ENCODE data around the gene MRFAP1L1. TPM values are rescaled to one million over a fixed set of nuclear protein-coding genes. Genes with fewer than 3 reads are reported as not detected.

Gene MRFAP1L1
- polyA plus RNA-seq, 1 donor from 2014 or later: 438 TPM

DNA sequence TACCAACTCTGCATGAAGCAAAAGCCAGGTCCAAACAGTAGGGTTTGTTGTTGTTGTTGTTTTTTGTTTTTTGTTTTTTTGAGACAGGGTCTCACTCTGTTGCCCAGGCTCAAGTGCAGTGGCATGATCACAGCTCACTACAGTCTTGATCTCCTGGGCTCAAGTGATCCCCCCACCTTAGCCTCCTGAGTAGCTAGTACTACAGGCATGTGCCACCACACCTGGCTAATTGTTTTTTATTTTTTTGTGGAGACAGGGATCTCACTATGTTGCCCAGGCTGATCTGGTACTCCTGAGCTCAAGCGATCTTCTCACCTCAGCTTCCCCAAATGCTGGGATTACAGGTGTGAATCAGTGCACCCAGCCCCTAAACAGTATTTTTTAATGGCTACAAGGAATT, 9.8 kb downstream of the MRFAP1L1 start:
- no peaks in the 10 kb centered on the region for H3K27me3 ChIP-seq (ENCODE audit: insufficient read depth, low read depth, low read length)
- no peaks in the 10 kb centered on the region for H3K9me3 ChIP-seq (ENCODE audit: low read length)
- H4K20me1 ChIP-seq (ENCODE audit: insufficient read depth): no peaks in the 10 kb centered on the region
- no peak for TF ChIP-seq EP300 (conservative IDR thresholded peaks at IDR 0.05; ENCODE audit: poor library complexity, severe bottlenecking)
- no peak for TF ChIP-seq POLR2AphosphoS5 (IDR thresholded peaks at IDR 0.05)
- TF ChIP-seq MXI1 (conservative IDR thresholded peaks at IDR 0.05; ENCODE audit: poor library complexity, severe bottlenecking): no peak
- no peak for TF ChIP-seq EZH2 (IDR thresholded peaks at IDR 0.05; ENCODE audit: borderline replicate concordance, insufficient read depth, low read length, poor library complexity, severe bottlenecking)
- no peak for TF ChIP-seq REST (IDR thresholded peaks at IDR 0.05; ENCODE audit: borderline replicate concordance)
- no peak for TF ChIP-seq CTCF (IDR thresholded peaks at IDR 0.05; ENCODE audit: poor library complexity, severe bottlenecking)
- TF ChIP-seq TAF1 (IDR thresholded peaks at IDR 0.05; ENCODE audit: low read depth): no peak
- no peak for TF ChIP-seq RAD21 (conservative IDR thresholded peaks at IDR 0.05)
- no peak for TF ChIP-seq SMC3 (conservative IDR thresholded peaks at IDR 0.05; ENCODE audit: poor library complexity)
- H3K4me2 ChIP-seq (ENCODE audit: low read length): no peak overlapping the region
- no peak overlapping the region for H3K4me3 ChIP-seq (ENCODE audit: low read length)
- peaks cover 13% of the 10 kb centered on the region for H3K79me2 ChIP-seq (replicated peaks; ENCODE audit: insufficient read depth, low read length)
- H3K36me3 ChIP-seq (ENCODE audit: insufficient read depth, low read length): peaks cover 11% of the 10 kb centered on the region
- no peak overlapping the region for H2AFZ ChIP-seq (ENCODE audit: low read depth, low read length)
- H3K27ac ChIP-seq (ENCODE audit: low read length): no peak overlapping the region
- H3F3A ChIP-seq (ENCODE audit: insufficient read depth, low read length, poor library complexity, severe bottlenecking): no peaks in the 10 kb centered on the region
- no peaks in the 10 kb centered on the region for H3K9me2 ChIP-seq (ENCODE audit: insufficient read depth, low read length)
- no peak overlapping the region for H3K9ac ChIP-seq (ENCODE audit: low read length)

DNA sequence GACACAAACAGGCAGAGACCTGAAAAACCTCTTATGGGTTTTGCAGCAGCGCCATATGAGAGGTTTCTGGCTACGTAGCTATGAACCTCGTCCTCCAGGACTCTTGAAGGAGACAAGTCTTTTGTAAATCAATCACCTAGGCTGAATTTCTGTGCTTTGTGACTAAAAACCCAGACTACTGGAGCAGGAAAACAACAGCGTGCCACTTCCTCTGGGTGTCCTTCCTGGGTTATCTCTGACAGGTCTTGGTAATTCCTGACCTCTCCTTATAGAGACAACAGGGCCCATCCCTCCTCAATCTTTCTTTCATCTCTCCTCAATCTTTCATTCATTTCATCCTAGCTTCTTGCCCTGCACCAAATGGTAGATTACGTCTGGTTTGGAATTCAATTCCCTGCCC, 10.3 kb downstream of the MRFAP1L1 start:
- Histone ChIP-seq H3K9me3 (ENCODE audit: low read length) (no peaks in the 10 kb centered on the region), H3K27ac (ENCODE audit: low read length) (no peak overlapping the region), H3K27me3 (ENCODE audit: insufficient read depth, low read depth, low read length) (no peaks in the 10 kb centered on the region), H3K9ac (ENCODE audit: low read length) (no peak overlapping the region), H3K36me3 (ENCODE audit: insufficient read depth, low read length) (peaks cover 10% of the 10 kb centered on the region), H4K20me1 (ENCODE audit: insufficient read depth) (no peaks in the 10 kb centered on the region), H3K9me2 (ENCODE audit: insufficient read depth, low read length) (no peaks in the 10 kb centered on the region), H3K4me2 (ENCODE audit: low read length) (no peak overlapping the region), H2AFZ (ENCODE audit: low read depth, low read length) (no peak overlapping the region), H3K4me3 (ENCODE audit: low read length) (no peak overlapping the region), H3F3A (ENCODE audit: insufficient read depth, low read length, poor library complexity, severe bottlenecking) (no peaks in the 10 kb centered on the region), H3K79me2 (replicated peaks; ENCODE audit: insufficient read depth, low read length) (peaks cover 8% of the 10 kb centered on the region)
- TF ChIP-seq POLR2AphosphoS5 (IDR thresholded peaks at IDR 0.05) (no peak), REST (IDR thresholded peaks at IDR 0.05; ENCODE audit: borderline replicate concordance) (no peak), SMC3 (conservative IDR thresholded peaks at IDR 0.05; ENCODE audit: poor library complexity) (no peak), CTCF (IDR thresholded peaks at IDR 0.05; ENCODE audit: poor library complexity, severe bottlenecking) (no peak), EZH2 (IDR thresholded peaks at IDR 0.05; ENCODE audit: borderline replicate concordance, insufficient read depth, low read length, poor library complexity, severe bottlenecking) (no peak), TAF1 (IDR thresholded peaks at IDR 0.05; ENCODE audit: low read depth) (no peak), EP300 (conservative IDR thresholded peaks at IDR 0.05; ENCODE audit: poor library complexity, severe bottlenecking) (no peak), RAD21 (conservative IDR thresholded peaks at IDR 0.05) (no peak), MXI1 (conservative IDR thresholded peaks at IDR 0.05; ENCODE audit: poor library complexity, severe bottlenecking) (no peak)
